ENCODE measurements around the gene SLC44A5.
"Not testable (repeated sequence)": the region's sequence is repeated elsewhere in the genome, so short reads cannot be mapped to it uniquely, and the experiment has no call there.

The SLC44A5 gene

GRCh38 chr1:75426688-75427087 is 184.2 kb downstream of the SLC44A5 start:
- no peak overlapping the region for H3K4me3 ChIP-seq (ENCODE audit: low read length)
- TF ChIP-seq CTCF (conservative IDR thresholded peaks at IDR 0.05; ENCODE audit: low read length) = no peak
- no peak for DNase-seq (ENCODE audit: low read depth)

GRCh38 chr1:75425001-75425650 is 185.8 kb downstream of the SLC44A5 start:
- H3K4me3 ChIP-seq (ENCODE audit: low read length) = no peak overlapping the region
- no peak for DNase-seq (ENCODE audit: low read depth)
- no peak for TF ChIP-seq CTCF (conservative IDR thresholded peaks at IDR 0.05; ENCODE audit: low read length)

GRCh38 chr1:75423616-75424015 is 187.3 kb downstream of the SLC44A5 start:
- H3K4me3 ChIP-seq (ENCODE audit: low read length) = no peak overlapping the region
- DNase-seq (ENCODE audit: low read depth) = no peak
- no peak for TF ChIP-seq CTCF (conservative IDR thresholded peaks at IDR 0.05; ENCODE audit: low read length)

- H3K4me3 ChIP-seq (ENCODE audit: low read length) = no peak overlapping the region
- TF ChIP-seq CTCF (conservative IDR thresholded peaks at IDR 0.05; ENCODE audit: low read length) = no peak
- DNase-seq (ENCODE audit: low read depth) = no peak
Observed at GRCh38 chr1:75423136-75423535, 187.8 kb downstream of the SLC44A5 start.

GRCh38 chr1:75421371-75421770 is 189.5 kb downstream of the SLC44A5 start:
- no peak overlapping the region for H3K4me3 ChIP-seq (ENCODE audit: low read length)
- no peak for TF ChIP-seq CTCF (conservative IDR thresholded peaks at IDR 0.05; ENCODE audit: low read length)
- DNase-seq (ENCODE audit: low read depth) = no peak

GRCh38 chr1:75415187-75415586 is 195.7 kb downstream of the SLC44A5 start:
- no peak for DNase-seq (ENCODE audit: low read depth)
- TF ChIP-seq CTCF (conservative IDR thresholded peaks at IDR 0.05; ENCODE audit: low read length) = no peak
- H3K4me3 ChIP-seq (ENCODE audit: low read length) = no peak overlapping the region

GRCh38 chr1:75412616-75413015 is 198.3 kb downstream of the SLC44A5 start:
- no peak overlapping the region for H3K4me3 ChIP-seq (ENCODE audit: low read length)
- DNase-seq (ENCODE audit: low read depth) = no peak
- no peak for TF ChIP-seq CTCF (conservative IDR thresholded peaks at IDR 0.05; ENCODE audit: low read length)

- not testable (repeated sequence) for H3K4me3 ChIP-seq (ENCODE audit: low read length); DNase-seq (ENCODE audit: low read depth)
Observed at GRCh38 chr1:75404681-75405080, 206.2 kb downstream of the SLC44A5 start.

- not testable (repeated sequence) for H3K4me3 ChIP-seq (ENCODE audit: low read length); DNase-seq (ENCODE audit: low read depth)
Observed at GRCh38 chr1:75403147-75403646, 207.7 kb downstream of the SLC44A5 start.

All from AG10803 (cell line).